NCI-H446 treated with DMSO at 0.1 percent for 48 hours (cell line): ENCODE results near the gene OLFM3.

Experiments
- DNase-seq: peaks from one replicate; lab custom pipeline; 2025; lab: John Stamatoyannopoulos, UW

The OLFM3 gene

GRCh38 chr1:101943237-101943636, 53.5 kb downstream of the OLFM3 start:
- no peak for DNase-seq

GRCh38 chr1:101942516-101943193, 54.1 kb downstream of the OLFM3 start:
- DNase-seq = no peak

- no peak for DNase-seq
Measured at GRCh38 chr1:101938681-101939080, 58.0 kb downstream of the OLFM3 start.

GRCh38 chr1:101929343-101929742, 67.4 kb downstream of the OLFM3 start:
- no peak for DNase-seq

- DNase-seq = peak; percentile 76
Measured at GRCh38 chr1:101928829-101929228, 67.9 kb downstream of the OLFM3 start.

GRCh38 chr1:101924700-101925099, 72.0 kb downstream of the OLFM3 start:
- DNase-seq = no peak

- DNase-seq = no peak
Measured at GRCh38 chr1:101920577-101920976, 76.1 kb downstream of the OLFM3 start.

- peak; percentile 67 for DNase-seq
Measured at GRCh38 chr1:101918277-101918676, 78.4 kb downstream of the OLFM3 start.

GRCh38 chr1:101915597-101915996, 81.1 kb downstream of the OLFM3 start:
- peak; percentile 97 for DNase-seq

- DNase-seq = peak; percentile 93
Measured at GRCh38 chr1:101914473-101915242, 82.1 kb downstream of the OLFM3 start.

GRCh38 chr1:101911894-101912293, 84.8 kb downstream of the OLFM3 start:
- DNase-seq = no peak

- no peak for DNase-seq
Measured at GRCh38 chr1:101908980-101909379, 87.7 kb downstream of the OLFM3 start.

- no peak for DNase-seq
Measured at GRCh38 chr1:101907264-101907663, 89.5 kb downstream of the OLFM3 start.

GRCh38 chr1:101905283-101905835, 91.4 kb downstream of the OLFM3 start:
- peak; percentile 93 for DNase-seq

- DNase-seq = peak; percentile 97
Measured at GRCh38 chr1:101902199-101902598, 94.5 kb downstream of the OLFM3 start.

GRCh38 chr1:101898137-101898536, 98.6 kb downstream of the OLFM3 start:
- DNase-seq = no peak

GRCh38 chr1:101884621-101885020, 112.1 kb downstream of the OLFM3 start:
- no peak for DNase-seq

- no peak for DNase-seq
Measured at GRCh38 chr1:101875891-101876290, 120.8 kb downstream of the OLFM3 start.

- no peak for DNase-seq
Measured at GRCh38 chr1:101873672-101874071, 123.1 kb downstream of the OLFM3 start.

- DNase-seq = no peak
Measured at GRCh38 chr1:101859941-101860340, 136.8 kb downstream of the OLFM3 start.

- no peak for DNase-seq
Measured at GRCh38 chr1:101854271-101854670, 142.5 kb downstream of the OLFM3 start.

GRCh38 chr1:101852936-101853335, 143.8 kb downstream of the OLFM3 start:
- DNase-seq = no peak

- no peak for DNase-seq
Measured at GRCh38 chr1:101849356-101849755, 147.4 kb downstream of the OLFM3 start.
